HepG2 (cell line): ENCODE measurements around the gene NEURL2. TPM values are rescaled to one million over a fixed set of nuclear protein-coding genes. Genes with fewer than 3 reads are reported as not detected.
A peak's percentile ranks its signal among the peaks of the same experiment; 100 is the strongest.

Experiments used
- BCL6 ChIP-seq: IDR thresholded peaks from 2 replicates; pipeline ENCODE4 v1.6.1; 2016; ENCODE audit warnings: missing genetic modification reagents, missing compliant biosample characterization
- HOXA9 ChIP-seq: sonication (generic); formaldehyde crosslinking; IDR thresholded peaks from 2 replicates; pipeline ENCODE4 v1.8.1; 2022; ENCODE audit warnings: missing genetic modification reagents, mild to moderate bottlenecking, moderate library complexity, borderline replicate concordance
- RXRA ChIP-seq: sonication (generic); formaldehyde crosslinking; IDR thresholded peaks from 2 replicates; pipeline ENCODE4 v1.5.1; 2020; ENCODE audit warnings: missing genetic modification reagents
- SOX13 ChIP-seq, 3 experiments: fragments of 450-650 bp in 1 of 3; sonication (generic) in 1 of 3; formaldehyde crosslinking in 1 of 3; IDR thresholded peaks in 2 of 3; conservative IDR thresholded peaks in 1 of 3; 2 replicates each; pipeline versions ENCODE4 v1.5.0 to v1.6.1; 2016 to 2020; ENCODE audit warnings: antibody characterized with exemption in 1 of 3, mild to moderate bottlenecking in 1 of 3, missing compliant biosample characterization in 1 of 3, missing genetic modification reagents in 1 of 3, moderate library complexity in 1 of 3
- ZNF260 ChIP-seq: sonication (generic); formaldehyde crosslinking; IDR thresholded peaks from 2 replicates; pipeline ENCODE4 v1.4.0; 2020; ENCODE audit warnings: missing genetic modification reagents, low read depth, mild to moderate bottlenecking, borderline replicate concordance
- ZNF350 ChIP-seq: sonication (generic); formaldehyde crosslinking; IDR thresholded peaks from 2 replicates; pipeline ENCODE4 v1.4.0; 2020; ENCODE audit warnings: mild to moderate bottlenecking, low read depth, missing genetic modification reagents, borderline replicate concordance
- ZNF629 ChIP-seq: sonication (generic); formaldehyde crosslinking; conservative IDR thresholded peaks from 2 replicates; pipeline ENCODE4 v1.5.0; 2020; ENCODE audit warnings: missing genetic modification reagents
- ZNF761 ChIP-seq: sonication (generic); formaldehyde crosslinking; conservative IDR thresholded peaks from 2 replicates; pipeline ENCODE4 v1.4.0; 2020; ENCODE audit warnings: mild to moderate bottlenecking, missing genetic modification reagents
- polyA plus RNA-seq, 8 experiments: library from polyadenylated mRNA; depleted of rRNA in 3 of 8; stranded (reverse) in 7 of 8; unstranded in 1 of 8; fragments of >200 nt; fragmentation: Illumina TruSeq in 4 of 8; extraction: Trizol in 4 of 8; gene quantifications; 2 replicates each; pipeline versions ENCODE4 v1.2.1 to v1.2.3, GENCODE V29; 2011 to 2016; ENCODE audit warnings: low read depth in 4 of 8, missing spikeins in 1 of 8, mixed read lengths in 1 of 8; ENCODE audit not compliant: insufficient read depth in 1 of 8
- total RNA-seq, 5 experiments: library from RNA; depleted of rRNA; stranded (reverse); fragments of >200 nt; fragmentation: Illumina TruSeq; extraction: Trizol; gene quantifications; 2 replicates each; pipeline ENCODE4 v1.2.3, GENCODE V29; 2016; ENCODE audit warnings: low read depth in 1 of 5
- TF ChIP-seq, protein P1 (sequence below): sonication (generic); formaldehyde crosslinking; IDR thresholded peaks from 2 replicates; pipeline ENCODE4 v1.5.0; 2020; ENCODE audit warnings: mild to moderate bottlenecking, missing genetic modification reagents, borderline replicate concordance
- TF ChIP-seq, protein P2 (sequence below): sonication (generic); formaldehyde crosslinking; IDR thresholded peaks from 2 replicates; pipeline ENCODE4 v1.8.1; 2023; ENCODE audit warnings: missing genetic modification reagents, mild to moderate bottlenecking, borderline replicate concordance
- TF ChIP-seq, protein P3 (sequence below), 2 experiments: sonication (generic) in 1 of 2; formaldehyde crosslinking in 1 of 2; IDR thresholded peaks; 2 replicates each; pipeline versions ENCODE4 v1.5.1 to v1.6.1; 2011 to 2020; ENCODE audit warnings: borderline replicate concordance in 1 of 2, low read depth in 1 of 2, low read length in 1 of 2, mild to moderate bottlenecking in 1 of 2, missing genetic modification reagents in 1 of 2, moderate library complexity in 1 of 2
- TF ChIP-seq, protein P4 (sequence below): sonication (generic); formaldehyde crosslinking; IDR thresholded peaks from 2 replicates; pipeline ENCODE4 v1.5.1; 2020; ENCODE audit warnings: mild to moderate bottlenecking, moderate library complexity, missing genetic modification reagents

Gene NEURL2
- total and polyA plus RNA-seq, 2 of the 13 experiments (the other 11 are each of a cell fraction or from before 2014, with no cell fraction given): 7.2 to 9.7 TPM

DNA sequence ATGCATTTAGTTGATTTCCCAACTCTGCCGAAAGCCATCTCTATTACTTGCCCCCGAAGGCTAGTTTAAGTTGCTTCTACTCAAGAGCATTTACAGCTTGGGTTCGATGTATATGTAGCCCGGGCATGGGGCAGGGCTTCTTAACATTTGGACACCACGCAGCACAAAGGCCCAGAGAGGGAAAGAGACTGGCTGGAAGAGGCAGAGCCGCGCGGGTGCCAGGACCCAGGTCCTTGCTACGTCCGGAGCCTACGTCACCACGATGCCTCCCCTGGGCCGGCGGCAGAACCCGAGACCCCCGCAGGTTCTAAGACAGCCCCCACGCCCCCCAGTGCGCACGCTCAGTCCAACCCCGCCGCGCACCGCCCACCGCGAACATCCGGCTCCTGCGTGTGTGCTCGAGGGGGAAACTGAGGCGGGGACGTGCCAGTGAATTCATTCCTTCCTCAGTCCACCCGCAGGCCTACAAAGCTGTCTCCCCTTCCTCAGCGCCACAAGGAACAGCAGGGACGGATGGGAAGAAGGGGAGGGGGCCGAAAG is 43.1 kb upstream of the NEURL2 start (continued):
- no peak; the same call in 1 of the 2 replicates for TF ChIP-seq ZNF350
- TF ChIP-seq, protein P1, sequence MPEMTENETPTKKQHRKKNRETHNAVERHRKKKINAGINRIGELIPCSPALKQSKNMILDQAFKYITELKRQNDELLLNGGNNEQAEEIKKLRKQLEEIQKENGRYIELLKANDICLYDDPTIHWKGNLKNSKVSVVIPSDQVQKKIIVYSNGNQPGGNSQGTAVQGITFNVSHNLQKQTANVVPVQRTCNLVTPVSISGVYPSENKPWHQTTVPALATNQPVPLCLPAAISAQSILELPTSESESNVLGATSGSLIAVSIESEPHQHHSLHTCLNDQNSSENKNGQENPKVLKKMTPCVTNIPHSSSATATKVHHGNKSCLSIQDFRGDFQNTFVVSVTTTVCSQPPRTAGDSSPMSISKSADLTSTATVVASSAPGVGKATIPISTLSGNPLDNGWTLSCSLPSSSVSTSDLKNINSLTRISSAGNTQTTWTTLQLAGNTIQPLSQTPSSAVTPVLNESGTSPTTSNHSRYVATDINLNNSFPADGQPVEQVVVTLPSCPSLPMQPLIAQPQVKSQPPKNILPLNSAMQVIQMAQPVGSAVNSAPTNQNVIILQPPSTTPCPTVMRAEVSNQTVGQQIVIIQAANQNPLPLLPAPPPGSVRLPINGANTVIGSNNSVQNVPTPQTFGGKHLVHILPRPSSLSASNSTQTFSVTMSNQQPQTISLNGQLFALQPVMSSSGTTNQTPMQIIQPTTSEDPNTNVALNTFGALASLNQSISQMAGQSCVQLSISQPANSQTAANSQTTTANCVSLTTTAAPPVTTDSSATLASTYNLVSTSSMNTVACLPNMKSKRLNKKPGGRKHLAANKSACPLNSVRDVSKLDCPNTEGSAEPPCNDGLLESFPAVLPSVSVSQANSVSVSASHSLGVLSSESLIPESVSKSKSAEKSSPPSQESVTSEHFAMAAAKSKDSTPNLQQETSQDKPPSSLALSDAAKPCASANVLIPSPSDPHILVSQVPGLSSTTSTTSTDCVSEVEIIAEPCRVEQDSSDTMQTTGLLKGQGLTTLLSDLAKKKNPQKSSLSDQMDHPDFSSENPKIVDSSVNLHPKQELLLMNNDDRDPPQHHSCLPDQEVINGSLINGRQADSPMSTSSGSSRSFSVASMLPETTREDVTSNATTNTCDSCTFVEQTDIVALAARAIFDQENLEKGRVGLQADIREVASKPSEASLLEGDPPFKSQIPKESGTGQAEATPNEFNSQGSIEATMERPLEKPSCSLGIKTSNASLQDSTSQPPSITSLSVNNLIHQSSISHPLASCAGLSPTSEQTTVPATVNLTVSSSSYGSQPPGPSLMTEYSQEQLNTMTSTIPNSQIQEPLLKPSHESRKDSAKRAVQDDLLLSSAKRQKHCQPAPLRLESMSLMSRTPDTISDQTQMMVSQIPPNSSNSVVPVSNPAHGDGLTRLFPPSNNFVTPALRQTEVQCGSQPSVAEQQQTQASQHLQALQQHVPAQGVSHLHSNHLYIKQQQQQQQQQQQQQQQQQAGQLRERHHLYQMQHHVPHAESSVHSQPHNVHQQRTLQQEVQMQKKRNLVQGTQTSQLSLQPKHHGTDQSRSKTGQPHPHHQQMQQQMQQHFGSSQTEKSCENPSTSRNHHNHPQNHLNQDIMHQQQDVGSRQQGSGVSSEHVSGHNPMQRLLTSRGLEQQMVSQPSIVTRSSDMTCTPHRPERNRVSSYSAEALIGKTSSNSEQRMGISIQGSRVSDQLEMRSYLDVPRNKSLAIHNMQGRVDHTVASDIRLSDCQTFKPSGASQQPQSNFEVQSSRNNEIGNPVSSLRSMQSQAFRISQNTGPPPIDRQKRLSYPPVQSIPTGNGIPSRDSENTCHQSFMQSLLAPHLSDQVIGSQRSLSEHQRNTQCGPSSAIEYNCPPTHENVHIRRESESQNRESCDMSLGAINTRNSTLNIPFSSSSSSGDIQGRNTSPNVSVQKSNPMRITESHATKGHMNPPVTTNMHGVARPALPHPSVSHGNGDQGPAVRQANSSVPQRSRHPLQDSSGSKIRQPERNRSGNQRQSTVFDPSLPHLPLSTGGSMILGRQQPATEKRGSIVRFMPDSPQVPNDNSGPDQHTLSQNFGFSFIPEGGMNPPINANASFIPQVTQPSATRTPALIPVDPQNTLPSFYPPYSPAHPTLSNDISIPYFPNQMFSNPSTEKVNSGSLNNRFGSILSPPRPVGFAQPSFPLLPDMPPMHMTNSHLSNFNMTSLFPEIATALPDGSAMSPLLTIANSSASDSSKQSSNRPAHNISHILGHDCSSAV (CRISPR knock-in tag): peak; percentile 34; the same call in 1 of the 2 replicates
- no peak for TF ChIP-seq RXRA
- TF ChIP-seq SOX13 (IDR thresholded peaks at IDR 0.05): no peak
- no peak for TF ChIP-seq SOX13 (CRISPR knock-in tag; conservative IDR thresholded peaks at IDR 0.05 in 1 of 2, IDR thresholded peaks at IDR 0.05 in 1 of 2)
- no peak for TF ChIP-seq ZNF629 (CRISPR knock-in tag)
- TF ChIP-seq HOXA9: peak; percentile 91; the same call in 1 of the 2 replicates
- TF ChIP-seq, protein P2, sequence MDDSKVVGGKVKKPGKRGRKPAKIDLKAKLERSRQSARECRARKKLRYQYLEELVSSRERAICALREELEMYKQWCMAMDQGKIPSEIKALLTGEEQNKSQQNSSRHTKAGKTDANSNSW (CRISPR knock-in tag): peak; percentile 77
- peak; percentile 95 for TF ChIP-seq ZNF761 (CRISPR knock-in tag)
- no peak for TF ChIP-seq ZNF260 (CRISPR knock-in tag)
- TF ChIP-seq BCL6 (CRISPR knock-in tag): no peak
- TF ChIP-seq, protein P3, sequence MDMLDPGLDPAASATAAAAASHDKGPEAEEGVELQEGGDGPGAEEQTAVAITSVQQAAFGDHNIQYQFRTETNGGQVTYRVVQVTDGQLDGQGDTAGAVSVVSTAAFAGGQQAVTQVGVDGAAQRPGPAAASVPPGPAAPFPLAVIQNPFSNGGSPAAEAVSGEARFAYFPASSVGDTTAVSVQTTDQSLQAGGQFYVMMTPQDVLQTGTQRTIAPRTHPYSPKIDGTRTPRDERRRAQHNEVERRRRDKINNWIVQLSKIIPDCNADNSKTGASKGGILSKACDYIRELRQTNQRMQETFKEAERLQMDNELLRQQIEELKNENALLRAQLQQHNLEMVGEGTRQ (IDR thresholded peaks at IDR 0.05; ENCODE audit: low read depth, low read length): no peak
- TF ChIP-seq, protein P3 (CRISPR knock-in tag; IDR thresholded peaks at IDR 0.05; ENCODE audit: borderline replicate concordance): no peak
- TF ChIP-seq, protein P4, sequence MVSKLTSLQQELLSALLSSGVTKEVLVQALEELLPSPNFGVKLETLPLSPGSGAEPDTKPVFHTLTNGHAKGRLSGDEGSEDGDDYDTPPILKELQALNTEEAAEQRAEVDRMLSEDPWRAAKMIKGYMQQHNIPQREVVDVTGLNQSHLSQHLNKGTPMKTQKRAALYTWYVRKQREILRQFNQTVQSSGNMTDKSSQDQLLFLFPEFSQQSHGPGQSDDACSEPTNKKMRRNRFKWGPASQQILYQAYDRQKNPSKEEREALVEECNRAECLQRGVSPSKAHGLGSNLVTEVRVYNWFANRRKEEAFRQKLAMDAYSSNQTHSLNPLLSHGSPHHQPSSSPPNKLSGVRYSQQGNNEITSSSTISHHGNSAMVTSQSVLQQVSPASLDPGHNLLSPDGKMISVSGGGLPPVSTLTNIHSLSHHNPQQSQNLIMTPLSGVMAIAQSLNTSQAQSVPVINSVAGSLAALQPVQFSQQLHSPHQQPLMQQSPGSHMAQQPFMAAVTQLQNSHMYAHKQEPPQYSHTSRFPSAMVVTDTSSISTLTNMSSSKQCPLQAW (CRISPR knock-in tag): 0 out of 2 replicates have a peak, but pooled peaks have one; percentile 93
